Stimulated activated CD8-positive, alpha-beta memory T cell treated with anti-CD3 and anti-CD28 coated beads, Interleukin-2, amount 100 ng/mL, for 48 hours (primary cell): ENCODE data around the gene MAX.

Source experiments
- DNase-seq, 2 donors: peaks; one replicate each; pipeline ENCODE4 v3.0.0-alpha.2; 2020; ENCODE audit warnings: low read depth in 2 of 2

The MAX gene

DNA sequence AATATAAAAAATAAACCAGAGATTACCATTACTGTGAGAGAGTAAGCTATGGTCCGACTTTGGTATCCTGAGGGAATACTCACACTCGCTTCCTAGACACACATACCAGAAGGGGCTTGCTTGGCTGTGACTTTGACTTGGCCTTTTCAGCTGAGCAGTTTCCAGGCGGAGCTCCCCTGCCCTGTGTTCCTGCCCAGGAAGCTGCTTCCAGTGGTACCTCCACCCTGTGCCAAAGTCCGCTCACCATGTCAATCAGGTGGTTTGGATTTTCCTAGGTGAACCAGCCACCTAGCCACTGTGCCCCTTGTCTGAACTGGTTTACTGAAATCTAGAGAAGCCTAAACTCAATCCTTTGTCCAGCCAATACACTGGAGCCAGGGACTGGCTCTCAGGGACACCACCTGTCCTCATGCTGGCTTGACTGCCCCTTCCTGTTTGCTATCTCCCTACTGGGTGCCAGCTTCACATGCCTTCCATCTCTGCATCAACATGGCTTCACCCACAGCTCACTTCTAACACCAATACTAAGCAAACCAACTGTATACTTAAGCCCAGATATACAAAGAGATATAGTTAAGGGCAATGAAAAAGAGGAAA lies 28.6 kb downstream of the MAX start:
- no peak for DNase-seq

DNA sequence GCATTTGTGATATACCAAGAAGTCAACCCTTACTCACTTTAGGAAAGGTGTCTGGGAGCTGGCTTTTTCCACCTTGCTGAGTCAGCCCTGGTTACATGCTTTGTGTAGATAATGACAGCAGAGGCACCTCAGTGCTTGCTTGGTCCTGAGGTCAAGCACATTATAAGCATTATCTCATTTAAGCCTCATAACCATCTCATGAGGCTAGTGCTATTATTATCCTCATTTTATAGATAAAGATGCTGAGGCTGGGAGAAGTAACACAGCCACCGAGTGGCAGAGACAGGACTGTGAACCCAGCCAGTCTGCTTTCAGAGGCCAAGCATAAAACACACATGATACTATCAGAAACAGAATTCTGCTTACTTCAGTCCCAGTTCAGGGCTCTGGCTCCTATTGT lies 29.4 kb downstream of the MAX start:
- DNase-seq: no peak

DNA sequence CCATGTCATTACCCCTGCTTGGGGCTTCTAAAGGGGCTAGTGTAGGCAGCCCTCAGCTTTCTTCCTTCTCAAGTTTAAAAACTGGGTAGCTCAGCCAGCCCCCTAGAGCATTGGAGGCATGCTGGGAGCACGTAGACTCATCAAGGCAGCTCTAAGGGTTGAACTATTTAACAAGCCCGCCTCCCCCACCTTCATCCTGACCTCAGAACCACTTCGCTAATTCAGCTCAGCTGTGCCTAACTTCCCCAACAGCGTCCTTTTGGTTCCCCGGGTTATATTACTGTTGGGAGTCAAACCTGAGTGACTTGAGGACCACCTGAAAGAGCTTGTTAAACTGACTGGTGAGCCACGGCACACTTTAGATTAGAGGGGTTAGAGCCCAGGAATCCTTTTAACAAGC lies 30.1 kb downstream of the MAX start:
- DNase-seq: no peak

DNA sequence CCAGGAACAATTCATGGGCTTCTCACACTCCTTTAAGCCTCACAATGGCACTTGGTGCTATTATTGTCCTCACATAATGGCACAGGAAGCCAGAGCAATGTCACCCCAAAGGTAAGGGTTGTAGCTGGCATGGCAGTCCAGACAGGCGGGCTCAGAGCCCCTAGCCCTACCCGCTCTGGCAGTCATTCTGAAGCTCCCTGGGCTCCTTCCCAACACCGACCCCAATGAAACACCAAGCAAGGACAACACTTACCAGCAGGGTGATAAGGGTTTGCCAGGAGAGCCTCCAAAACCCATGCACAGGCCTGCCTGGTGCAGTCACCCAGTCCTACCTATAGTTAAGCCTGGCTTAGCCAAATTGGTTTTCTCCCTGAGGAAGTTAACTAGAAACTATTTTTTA lies 30.8 kb downstream of the MAX start:
- no peak for DNase-seq

DNA sequence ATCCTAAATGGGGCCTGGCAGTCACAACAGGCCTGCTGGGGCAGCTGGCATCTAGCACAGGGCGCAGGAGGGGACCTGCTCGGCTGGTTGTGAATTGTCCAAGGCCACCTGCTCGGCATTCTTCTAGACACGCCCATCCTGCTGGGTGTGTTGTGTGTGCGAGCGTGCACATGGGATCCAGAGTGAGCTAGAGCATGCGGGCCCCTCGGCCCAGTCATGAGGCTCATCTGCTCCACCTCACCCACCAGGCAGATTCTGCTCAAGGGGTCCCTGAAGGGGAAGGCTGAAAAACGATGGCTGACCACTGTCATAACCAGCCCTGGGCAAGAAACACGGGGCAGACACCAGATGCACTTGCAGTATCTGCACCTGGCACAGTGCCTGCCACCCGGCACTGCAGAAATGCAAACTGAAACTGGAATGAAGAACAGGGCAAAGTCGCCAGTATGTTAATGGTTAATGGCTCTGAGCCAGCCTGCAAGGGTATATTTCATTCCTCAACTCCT lies 31.8 kb downstream of the MAX start:
- no peak for DNase-seq

DNA sequence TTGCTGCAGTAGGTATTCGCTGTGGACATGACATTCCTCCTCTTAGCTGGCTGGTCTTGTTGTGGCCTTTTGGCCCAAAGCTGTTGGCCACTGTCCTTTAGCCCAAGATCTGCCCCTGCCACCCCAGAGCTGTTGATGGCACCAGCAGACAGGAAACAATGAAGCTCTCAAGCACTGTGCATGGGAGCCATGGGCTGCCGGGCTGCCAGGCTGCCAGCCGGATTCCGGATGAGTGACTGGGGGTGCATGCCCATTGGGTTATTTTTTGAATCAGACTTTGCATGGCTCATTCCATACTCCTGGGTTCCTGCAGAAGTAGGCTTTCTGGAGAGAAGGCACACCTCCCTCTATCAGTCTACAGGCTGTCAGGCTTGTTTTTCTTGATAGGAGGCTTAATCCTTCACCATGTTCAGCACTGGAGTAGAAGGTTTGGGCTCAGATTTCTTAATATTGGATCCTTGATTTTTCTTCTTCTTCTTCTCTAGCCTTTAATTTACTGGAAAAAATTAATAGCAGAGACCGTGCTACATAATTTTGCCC lies 32.4 kb downstream of the MAX start:
- DNase-seq: no peak

DNA sequence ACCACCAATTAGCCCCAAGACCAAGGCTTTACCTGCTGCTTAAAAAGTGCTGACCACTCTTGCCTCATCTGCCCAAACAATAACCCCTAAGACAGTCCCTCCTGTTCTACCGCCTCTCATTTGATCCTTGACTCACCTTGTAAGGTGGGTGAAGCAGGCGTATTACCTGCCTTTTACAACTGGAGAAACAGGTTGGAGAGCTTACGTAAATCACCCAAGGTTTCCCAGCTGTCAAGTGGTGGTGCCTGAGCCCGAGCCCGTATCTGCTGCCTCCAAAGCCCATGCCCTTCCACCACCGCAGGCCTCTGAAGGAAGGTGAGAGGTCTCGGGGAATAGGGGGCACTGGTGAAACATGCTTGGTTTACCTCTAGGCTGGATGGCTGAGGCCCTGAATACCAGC lies 36.6 kb downstream of the MAX start:
- no peak for DNase-seq

DNA sequence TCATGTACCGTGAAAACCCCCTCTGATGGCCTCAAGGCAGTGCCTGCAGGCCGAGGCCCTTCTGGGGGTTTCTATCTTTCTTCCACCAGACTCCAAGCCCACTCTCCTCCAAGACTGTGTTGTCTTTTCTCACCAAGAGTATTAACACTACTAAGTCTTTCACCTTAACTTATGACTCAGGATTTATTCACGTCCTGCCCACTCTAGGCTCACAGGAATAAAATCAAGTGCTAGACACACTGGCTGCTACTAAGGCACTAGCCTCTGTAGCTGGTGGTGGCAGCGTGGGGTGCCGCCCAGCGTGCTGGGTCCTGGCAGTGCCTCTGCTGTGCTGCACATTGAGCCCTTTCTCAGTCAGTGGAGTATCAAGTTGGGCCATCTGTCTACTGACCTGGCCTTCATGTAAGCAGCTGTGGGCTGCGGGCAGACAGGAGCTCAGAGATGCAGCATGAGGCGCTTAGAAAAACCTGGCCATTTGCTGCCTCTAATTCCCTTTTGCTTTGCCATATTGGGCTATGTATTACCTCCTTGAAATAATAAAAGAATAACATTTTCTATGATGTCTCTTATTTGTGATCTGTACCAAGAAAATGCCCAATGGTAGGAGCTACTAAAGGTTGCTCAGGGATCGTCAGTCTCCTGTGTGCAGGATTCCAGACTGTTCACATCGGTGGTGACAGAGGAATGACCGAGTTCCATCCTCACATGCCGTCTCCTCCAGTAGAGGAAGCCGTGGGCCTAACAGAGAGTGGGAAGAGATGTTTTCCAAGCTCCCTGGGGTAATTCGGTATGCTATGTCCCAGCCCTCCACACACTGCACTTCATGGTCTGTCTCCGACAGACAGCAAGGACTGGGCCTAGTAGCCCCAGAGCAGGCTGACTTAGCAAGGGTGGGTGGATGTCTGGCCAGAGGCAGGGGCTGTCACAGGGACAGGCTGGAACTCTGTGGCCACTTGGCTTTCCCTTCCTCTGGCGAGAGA lies 39.9 kb downstream of the MAX start:
- DNase-seq: no peak

DNA sequence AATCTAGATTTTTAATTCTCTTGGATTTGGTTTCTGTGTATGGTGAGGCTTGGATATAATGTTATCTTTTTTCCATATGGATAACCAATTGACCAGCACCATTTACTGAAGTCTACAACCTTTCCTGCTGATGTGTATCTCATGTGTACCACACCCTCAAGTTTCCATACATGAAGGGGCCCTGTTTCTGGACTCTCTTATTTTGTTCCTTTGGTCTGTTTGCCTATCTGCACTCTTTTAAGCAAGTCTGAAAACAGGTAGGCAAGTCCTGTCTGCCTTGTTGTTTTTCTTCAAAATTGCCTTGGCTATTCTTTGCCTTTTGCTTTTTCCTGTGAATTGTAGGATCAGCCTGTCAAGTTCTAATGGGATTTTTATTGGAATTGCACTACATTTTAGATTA lies 44.6 kb downstream of the MAX start:
- DNase-seq: no peak

DNA sequence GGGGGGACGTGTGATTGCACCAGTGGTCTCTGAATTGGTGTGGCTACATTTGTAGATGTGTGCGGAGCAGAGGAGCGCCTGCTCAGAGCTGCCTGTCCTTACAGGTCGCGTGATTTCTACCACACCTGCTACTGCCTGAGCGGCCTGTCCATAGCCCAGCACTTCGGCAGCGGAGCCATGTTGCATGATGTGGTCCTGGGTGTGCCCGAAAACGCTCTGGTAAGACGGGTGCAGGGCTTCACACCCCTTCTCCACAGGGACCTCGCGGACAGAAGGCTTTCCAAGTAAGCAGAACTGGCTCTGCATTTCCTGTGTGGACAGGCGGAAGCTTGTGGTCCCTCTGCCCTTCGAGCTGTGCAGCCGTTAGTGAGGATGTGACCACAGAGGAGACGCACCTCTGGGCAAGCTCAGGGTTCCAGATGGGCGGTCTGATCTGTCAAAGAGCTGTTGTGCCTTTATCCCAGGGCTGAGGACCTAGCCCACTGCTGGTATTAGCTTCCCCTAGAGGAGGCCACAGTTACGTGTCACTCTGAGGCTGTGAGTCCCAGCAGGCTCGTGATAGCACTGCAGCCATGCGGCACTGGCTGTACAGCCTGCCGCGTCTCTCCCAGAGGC lies 47.7 kb downstream of the MAX start:
- DNase-seq: no peak

DNA sequence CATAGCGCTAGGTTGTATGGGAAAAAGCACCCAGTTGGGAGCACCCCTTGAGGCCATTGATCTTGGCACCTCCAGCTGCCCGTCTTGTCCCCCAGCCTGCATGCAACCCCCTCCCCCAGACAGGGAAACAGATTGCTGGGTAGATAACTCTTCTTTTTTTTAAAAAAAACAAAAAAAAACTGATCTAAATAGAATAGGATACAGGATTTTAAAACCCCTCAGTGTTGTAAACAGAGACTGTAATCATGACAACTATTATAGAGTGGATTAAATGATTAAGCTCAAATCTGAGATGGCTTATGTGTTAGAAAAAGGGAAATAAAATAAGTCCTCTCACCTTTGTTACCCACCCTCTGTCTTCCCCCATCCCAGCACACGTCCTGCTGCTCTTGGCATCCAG lies 48.9 kb downstream of the MAX start:
- DNase-seq: no peak

DNA sequence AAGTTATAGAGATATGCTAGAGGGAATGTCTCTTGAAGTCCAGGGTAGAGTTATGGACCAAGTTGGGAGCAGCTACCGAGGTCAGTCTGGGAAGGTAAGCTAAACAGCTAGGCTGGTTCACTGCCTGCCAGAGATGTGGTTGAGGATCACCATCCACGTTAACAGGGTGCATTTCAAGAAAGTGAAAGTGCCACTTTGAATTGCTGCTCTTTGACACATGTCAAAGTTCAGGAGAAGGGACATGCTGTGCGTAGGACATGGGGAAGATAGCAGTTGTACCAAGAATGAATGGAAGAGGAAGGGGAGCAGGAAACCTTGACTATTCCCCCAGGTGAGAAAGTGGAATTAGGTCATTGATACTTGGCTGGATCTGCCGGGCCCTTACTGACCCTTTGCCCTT lies 49.5 kb downstream of the MAX start:
- DNase-seq: no peak

DNA sequence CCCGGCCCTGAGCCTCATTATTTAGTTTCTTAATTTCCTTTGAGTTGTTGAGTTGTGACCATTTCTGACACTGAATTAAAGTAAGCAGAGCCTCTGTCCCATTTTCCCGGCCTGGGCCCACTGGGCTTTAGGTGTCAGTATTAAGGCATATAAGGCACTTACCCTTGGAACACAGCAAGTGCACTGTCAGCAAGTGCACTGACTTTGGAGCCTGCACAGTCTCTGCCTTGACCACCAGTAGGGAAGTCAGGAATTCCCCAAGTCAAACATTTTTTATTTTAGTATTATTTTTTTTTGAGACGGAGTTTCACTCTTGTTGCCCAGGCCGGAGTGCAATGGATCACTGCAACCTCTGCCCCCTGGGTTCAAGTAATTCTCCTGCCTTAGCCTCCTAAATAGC lies 56.6 kb downstream of the MAX start:
- no peak for DNase-seq

DNA sequence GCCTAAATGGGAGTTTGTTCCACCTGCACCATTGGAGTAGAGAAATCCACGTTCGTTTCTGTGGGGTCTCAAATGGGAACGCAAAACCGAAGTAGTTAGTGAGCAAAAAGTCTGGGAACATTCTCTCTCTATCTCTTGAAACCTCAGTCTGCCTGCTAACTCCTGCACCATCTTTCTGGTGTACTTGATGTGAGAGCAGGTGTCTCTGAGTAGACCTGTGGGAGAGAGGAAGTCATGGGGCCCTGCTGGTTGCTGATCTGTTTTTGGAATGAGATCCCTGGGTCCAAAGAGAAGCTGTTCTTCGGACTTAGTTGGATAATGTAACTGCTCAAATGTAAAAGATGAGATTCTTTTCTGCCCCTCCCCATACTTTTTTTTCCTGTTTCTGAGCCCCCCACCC lies 57.3 kb downstream of the MAX start:
- no peak for DNase-seq

DNA sequence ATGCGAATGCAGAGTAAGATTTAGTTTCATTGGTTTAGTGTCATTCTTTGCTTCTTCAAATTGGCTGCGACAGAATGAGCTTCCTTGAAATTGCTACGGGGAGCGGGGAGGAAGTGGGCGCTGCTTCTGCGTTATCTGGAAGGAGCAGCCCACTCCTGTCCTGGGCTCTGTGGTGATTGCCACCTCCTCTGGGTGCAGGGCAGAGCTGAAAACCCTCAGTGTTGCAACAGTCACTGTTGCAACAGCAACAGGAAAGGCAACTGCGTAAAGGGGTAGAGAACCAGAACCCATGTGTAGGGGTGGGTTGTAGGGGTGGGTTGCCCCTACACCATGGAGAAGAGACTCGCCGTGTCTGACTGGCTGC lies 57.7 kb downstream of the MAX start:
- no peak for DNase-seq

DNA sequence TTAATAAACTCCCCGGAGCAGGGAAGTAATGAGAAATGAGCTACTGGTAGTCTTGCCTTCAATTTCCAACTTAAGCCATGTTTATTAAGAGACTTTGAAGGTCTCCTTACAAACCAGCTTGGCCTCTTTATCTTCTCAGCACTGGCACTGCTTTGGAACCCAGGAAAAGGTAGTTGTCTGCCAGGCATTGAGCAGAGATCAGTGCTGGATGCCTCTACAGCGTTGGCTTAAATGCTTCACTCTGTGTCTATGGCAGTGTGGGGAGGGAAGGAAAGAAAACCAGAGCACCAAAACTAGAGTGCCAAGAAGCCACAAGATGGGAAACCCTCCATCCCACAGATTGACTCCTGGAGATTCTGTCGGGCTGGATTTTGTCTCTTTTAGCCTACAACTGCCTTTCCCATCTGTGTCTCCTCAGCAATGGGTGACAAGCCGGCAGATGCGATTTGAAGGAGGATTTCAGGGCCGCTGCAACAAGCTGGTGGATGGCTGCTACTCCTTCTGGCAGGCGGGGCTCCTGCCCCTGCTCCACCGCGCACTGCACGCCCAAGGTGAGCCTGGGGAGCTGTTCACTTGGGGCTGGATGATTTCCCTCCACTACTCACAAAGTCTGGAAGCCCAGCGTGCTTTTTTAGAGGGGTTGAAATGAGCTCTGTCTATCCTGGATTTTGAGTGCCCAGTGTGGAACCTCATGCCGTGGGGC lies 58.3 kb downstream of the MAX start:
- no peak for DNase-seq

DNA sequence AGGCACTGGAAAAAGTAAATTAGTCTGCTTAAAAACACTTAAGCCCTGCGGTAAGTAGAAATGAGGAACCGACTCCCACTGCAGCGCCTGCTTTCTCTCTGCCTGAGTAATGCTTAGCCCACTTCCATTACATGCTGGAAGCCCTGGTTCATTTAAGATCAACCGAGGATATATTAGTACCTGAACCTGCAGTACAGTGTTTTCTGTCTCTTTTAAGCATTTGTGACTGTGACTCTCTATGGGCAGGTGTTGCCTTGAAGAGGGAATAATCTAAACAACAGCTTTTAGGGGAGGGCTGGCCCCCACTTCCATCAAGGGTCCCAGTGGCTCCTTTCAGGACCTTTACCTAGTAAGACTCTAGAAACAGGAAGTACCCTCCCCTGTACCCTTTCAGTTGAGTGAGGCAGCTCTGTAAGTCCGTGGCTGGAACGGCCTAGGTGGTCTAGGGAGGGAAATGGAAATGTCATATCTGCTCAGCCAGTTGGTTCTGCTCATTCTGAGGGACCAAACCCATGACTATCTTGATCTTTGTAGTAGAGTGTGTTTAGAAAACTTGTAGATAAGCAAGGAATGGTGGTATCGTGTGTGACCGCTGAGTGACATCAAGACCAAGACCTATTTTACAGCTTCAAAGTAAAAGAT lies 59.5 kb downstream of the MAX start:
- no peak for DNase-seq

DNA sequence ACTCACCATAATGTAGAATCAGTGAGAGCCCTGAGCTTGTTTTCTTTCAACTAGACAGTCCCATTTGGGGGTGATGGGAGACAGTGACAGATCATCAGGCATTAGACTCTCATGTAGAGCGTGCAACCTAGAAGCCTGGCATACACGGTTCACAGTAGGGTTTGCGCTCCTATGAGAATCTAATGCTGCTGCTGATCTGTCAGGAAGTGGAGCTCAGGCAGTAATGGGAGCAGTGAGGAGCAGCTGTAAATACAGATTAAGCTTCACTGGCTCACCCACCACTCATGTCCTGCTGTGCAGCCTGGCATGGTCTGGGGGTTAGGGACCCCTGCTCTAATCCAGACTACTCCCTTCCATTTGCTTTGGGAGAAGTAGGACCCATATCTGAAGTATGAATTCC lies 60.0 kb downstream of the MAX start:
- no peak for DNase-seq

DNA sequence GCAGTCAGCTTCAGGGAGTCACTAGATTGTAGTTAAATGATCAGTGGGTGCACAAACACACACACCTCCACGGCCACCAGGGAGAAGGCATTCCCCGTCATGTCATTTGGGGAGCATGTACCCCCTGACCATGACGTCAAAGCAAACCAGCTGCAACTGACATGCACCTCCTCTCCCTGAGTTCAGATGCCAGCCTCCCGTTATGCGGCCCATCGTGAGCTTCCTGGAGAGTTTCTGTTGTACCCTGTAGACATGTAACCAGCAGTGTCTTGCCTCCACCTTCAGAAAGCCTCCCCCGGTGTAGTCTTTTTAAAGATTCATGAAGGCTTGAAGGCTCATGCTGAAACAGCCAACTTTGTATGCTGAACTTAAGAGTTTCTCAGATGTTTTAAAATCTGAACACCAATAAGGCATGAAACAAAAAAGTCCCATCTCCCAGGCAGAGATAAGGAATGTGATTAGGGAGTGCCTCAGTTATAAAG lies 60.8 kb downstream of the MAX start:
- DNase-seq: no peak

DNA sequence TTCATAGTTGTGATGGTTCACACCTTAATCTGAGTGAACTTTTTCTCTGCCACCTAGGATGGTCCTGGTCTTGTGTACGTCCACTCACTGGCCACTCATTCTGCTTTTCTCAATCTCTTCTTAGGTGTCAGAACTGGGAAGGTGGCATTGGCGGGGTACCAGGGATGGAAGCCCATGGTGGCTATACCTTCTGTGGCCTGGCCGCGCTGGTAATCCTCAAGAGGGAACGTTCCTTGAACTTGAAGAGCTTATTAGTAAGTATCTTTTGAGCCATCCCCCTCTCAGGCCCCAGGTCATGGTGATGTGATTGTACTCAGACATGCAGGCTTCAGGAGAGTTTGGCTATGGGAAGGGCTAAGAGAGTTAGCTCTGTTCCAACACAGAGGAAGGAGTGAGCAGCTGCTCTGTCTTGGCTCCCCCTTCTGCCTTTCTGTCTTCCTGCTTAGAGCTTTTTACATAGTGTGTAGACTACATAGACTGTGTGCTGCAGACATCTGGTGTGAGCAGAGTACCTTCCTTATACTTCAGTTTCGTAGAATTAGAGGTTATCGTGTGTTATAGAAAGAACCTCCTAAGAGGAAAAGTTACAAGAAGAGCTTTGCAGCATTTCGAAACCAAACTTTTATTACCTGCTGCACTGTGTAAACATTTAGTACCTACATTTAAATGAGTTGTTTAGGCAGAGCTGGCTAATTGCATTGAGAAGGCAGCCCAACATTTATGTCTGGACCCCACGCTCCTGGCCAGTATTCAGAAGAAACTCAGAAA lies 61.5 kb downstream of the MAX start:
- no peak for DNase-seq

DNA sequence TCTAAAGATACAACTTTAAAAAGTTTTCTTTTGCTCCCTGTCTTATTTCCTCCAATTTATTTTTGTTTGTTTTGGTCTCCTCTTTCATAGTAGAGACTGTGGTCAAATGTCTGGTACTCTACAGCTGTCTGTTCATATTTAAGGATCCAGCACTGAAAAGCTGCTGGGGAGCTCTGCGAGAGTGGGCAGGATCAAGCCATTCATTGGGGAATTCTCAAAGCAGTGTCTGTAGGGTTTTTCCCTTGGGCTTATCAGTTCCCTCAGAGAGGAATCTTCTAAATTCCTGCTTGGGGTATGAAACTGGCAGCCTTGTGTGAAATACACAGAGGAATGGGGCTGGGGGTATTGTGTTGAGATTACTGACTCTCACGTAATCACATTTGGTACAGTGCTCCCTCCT lies 63.4 kb downstream of the MAX start:
- no peak for DNase-seq
